Loucy (cell line): Measurements from ENCODE around the gene CLCN5.

Source experiments
- H2AFZ ChIP-seq: fragments of 200-600 bp; sonication (generic); 2 replicates; pipeline ENCODE4 v1.6.0; 2016; ENCODE audit warnings: antibody characterized with exemption, mild to moderate bottlenecking, low read length, moderate library complexity
- H3F3A ChIP-seq: fragments of 200-600 bp; 2 replicates; pipeline ENCODE4 v1.6.0; 2016; ENCODE audit warnings: antibody characterized with exemption, low read depth, mild to moderate bottlenecking
- H3K27me3 ChIP-seq: fragments of 200-600 bp; sonication (generic); 2 replicates; pipeline ENCODE4 v1.6.1; 2014; ENCODE audit warnings: low read length, mild to moderate bottlenecking; ENCODE audit not compliant: insufficient read depth, poor library complexity, severe bottlenecking
- H3K36me3 ChIP-seq: fragments of 200-600 bp; sonication (generic); 2 replicates; pipeline ENCODE4 v1.6.1; 2016; ENCODE audit warnings: low read length; ENCODE audit not compliant: insufficient read depth
- H3K4me1 ChIP-seq: fragments of 200-600 bp; sonication (generic); 2 replicates; pipeline ENCODE4 v1.5.1; 2014; ENCODE audit warnings: low read length, mild to moderate bottlenecking; ENCODE audit not compliant: insufficient read depth, poor library complexity, severe bottlenecking
- H3K4me2 ChIP-seq: fragments of 200-600 bp; sonication (generic); 2 replicates; pipeline ENCODE4 v1.6.0; 2014; ENCODE audit warnings: antibody characterized with exemption, low read length, low read depth, mild to moderate bottlenecking; ENCODE audit not compliant: poor library complexity, severe bottlenecking
- H3K4me3 ChIP-seq: fragments of 200-600 bp; sonication (generic); 2 replicates; pipeline ENCODE4 v1.5.1; 2014; ENCODE audit warnings: low read length, mild to moderate bottlenecking, mixed read lengths; ENCODE audit not compliant: poor library complexity, severe bottlenecking
- H3K79me2 ChIP-seq: fragments of 200-600 bp; sonication (generic); 2 replicates; pipeline ENCODE4 v1.6.1; 2014; ENCODE audit warnings: low read length; ENCODE audit not compliant: insufficient read depth
- H3K9ac ChIP-seq: fragments of 200-600 bp; sonication (generic); 2 replicates; pipeline ENCODE4 v1.6.0; 2014; ENCODE audit warnings: mild to moderate bottlenecking, low read depth, low read length, moderate library complexity; ENCODE audit not compliant: poor library complexity, severe bottlenecking
- H3K9me2 ChIP-seq: fragments of 200-600 bp; sonication (generic); replicated peaks from 2 replicates; pipeline ENCODE4 v1.6.1; 2016; ENCODE audit warnings: low read depth, low read length, mixed read lengths
- H3K9me3 ChIP-seq: fragments of 200-600 bp; sonication (generic); 2 replicates; pipeline ENCODE4 v1.6.1; 2014; ENCODE audit warnings: mild to moderate bottlenecking, antibody characterized with exemption, low read length, low read depth; ENCODE audit not compliant: insufficient read depth
- H4K20me1 ChIP-seq: fragments of 200-600 bp; sonication (generic); 2 replicates; pipeline ENCODE4 v1.6.0; 2014; ENCODE audit warnings: antibody characterized with exemption, low read length, mild to moderate bottlenecking; ENCODE audit not compliant: insufficient read depth, poor library complexity, severe bottlenecking
- EZH2phosphoT487 ChIP-seq: fragments of 200-600 bp; IDR thresholded peaks from 2 replicates; pipeline ENCODE4 v1.6.1; 2018; ENCODE audit warnings: antibody characterized with exemption, mild to moderate bottlenecking, moderate library complexity, borderline replicate concordance
- TF ChIP-seq, protein P1 (sequence below): fragments of 200-600 bp; sonication (generic); conservative IDR thresholded peaks from 2 replicates; pipeline ENCODE4 v1.5.1; 2014; ENCODE audit warnings: mild to moderate bottlenecking, antibody characterized with exemption, low read length

Gene CLCN5

DNA sequence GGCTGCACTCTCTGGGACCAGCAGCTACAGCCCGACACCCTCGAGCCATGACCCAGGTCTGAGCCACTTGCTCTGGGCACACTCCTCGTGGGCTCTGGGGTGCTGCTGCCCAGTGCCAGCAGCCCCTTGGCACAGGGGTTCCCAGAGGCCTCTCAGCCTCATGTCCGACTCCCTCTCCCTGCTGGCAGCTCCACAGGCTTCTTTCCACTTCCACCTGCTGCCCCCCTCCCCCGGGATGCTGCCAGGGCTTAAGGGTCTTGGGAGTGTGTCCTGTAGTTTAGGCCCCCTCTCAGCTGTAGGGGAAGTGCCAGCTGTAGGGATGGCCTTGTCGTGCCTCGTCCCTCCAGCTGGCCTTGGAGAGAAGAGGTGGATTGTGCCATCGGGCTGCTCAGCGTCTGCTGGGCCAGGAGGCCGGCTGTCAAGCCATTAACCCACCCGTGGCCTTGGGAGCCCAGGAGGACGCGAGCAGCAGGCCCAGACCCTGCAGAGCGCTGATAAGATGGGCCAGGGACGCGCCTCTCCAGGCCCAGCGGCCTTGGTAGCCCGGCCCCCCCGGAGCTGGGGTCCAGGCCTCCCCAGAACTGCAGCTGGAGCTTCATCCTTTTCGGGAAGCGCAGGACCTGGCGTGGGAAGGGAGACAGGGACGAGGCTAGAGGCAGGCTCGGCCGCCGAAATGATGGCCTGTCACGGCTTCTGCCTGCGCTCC, 44.1 kb upstream of the CLCN5 start:
- H3F3A ChIP-seq: no peaks in the 10 kb centered on the region

DNA sequence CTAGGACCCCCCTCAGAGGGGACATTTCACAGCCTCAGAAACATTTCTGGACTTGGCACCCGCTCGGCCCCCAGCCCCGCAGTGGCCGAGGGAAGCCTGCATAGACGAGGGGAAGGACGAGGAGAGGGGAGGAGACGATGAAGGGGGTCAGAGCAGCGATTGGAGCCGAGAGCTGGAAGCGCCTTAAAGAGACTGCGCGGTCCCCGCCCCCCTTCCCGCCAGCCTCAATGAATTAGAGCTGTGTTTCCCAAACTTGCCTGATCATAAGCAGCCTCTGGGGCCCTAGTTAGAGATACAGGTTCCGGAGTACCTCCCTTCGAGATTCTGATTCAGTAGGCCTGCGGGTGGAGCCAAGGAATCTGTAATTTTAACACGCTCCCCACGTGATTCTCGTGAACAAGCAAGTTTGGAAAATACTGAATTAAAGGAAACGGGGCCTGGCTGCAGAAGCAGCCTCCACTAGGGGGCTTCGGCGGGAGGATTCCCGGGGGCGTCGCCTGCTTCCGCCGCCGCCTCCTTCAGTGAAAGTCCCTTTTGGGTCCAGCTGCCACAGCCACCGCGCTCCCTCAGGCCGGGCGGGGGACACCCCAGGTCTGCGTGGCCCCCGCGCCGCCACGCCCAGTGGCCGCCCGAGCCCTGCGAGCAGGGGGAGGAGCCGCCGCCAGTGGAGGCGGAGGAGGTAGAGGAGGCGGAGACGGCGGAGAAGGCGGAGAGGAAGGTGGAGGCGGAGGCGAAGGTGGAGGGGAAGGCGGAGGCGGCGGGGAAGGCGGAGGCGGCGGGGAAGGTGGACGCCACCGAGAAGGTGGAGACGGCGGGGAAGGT, 43.4 kb upstream of the CLCN5 start, which contains the start of gene USP27X:
Gene USP27X, plus strand, starts transcription at position 651 of the 822 bp plus-strand sequence. CDS start 824 bp downstream, outside the sequence.
- Histone ChIP-seq H3K9me2 (no peaks in the 10 kb centered on the region), H3K4me1 (peaks cover 6% of the 10 kb centered on the region), H3K4me3 (peak within 1 kb of the TSS; percentile 76), H3K4me2 (peak within 1 kb of the TSS; percentile 88), H4K20me1 (no peaks in the 10 kb centered on the region), H3K79me2 (0 out of 2 replicates have a peak, but pooled peaks cover 4% of the 10 kb centered on the region), H3K36me3 (no peaks in the 10 kb centered on the region), H3K9ac (peak within 1 kb of the TSS; percentile 58), H3K27me3 (no peaks in the 10 kb centered on the region), H3K9me3 (no peaks in the 10 kb centered on the region), H3F3A (no peaks in the 10 kb centered on the region), H2AFZ (peak within 1 kb of the TSS; percentile 94)
- TF ChIP-seq, protein P1, sequence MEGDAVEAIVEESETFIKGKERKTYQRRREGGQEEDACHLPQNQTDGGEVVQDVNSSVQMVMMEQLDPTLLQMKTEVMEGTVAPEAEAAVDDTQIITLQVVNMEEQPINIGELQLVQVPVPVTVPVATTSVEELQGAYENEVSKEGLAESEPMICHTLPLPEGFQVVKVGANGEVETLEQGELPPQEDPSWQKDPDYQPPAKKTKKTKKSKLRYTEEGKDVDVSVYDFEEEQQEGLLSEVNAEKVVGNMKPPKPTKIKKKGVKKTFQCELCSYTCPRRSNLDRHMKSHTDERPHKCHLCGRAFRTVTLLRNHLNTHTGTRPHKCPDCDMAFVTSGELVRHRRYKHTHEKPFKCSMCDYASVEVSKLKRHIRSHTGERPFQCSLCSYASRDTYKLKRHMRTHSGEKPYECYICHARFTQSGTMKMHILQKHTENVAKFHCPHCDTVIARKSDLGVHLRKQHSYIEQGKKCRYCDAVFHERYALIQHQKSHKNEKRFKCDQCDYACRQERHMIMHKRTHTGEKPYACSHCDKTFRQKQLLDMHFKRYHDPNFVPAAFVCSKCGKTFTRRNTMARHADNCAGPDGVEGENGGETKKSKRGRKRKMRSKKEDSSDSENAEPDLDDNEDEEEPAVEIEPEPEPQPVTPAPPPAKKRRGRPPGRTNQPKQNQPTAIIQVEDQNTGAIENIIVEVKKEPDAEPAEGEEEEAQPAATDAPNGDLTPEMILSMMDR: peak; percentile 50
- TF ChIP-seq EZH2phosphoT487: no peak

More for the DNA sequence above, 44.1 kb upstream of the CLCN5 start:
- Histone ChIP-seq H3K9me2 (no peaks in the 10 kb centered on the region), H3K27me3 (no peaks in the 10 kb centered on the region), H3K36me3 (no peaks in the 10 kb centered on the region), H3K4me1 (peaks cover 6% of the 10 kb centered on the region), H3K4me2 (peak overlapping the region; percentile 88), H2AFZ (peak overlapping the region; percentile 94), H3K4me3 (peak overlapping the region; percentile 76), H3K9ac (peak overlapping the region; percentile 58), H3K79me2 (0 out of 2 replicates have a peak, but pooled peaks cover 4% of the 10 kb centered on the region), H4K20me1 (no peaks in the 10 kb centered on the region), H3K9me3 (no peaks in the 10 kb centered on the region)
- no peak for TF ChIP-seq EZH2phosphoT487
- TF ChIP-seq, protein P1: no peak

DNA sequence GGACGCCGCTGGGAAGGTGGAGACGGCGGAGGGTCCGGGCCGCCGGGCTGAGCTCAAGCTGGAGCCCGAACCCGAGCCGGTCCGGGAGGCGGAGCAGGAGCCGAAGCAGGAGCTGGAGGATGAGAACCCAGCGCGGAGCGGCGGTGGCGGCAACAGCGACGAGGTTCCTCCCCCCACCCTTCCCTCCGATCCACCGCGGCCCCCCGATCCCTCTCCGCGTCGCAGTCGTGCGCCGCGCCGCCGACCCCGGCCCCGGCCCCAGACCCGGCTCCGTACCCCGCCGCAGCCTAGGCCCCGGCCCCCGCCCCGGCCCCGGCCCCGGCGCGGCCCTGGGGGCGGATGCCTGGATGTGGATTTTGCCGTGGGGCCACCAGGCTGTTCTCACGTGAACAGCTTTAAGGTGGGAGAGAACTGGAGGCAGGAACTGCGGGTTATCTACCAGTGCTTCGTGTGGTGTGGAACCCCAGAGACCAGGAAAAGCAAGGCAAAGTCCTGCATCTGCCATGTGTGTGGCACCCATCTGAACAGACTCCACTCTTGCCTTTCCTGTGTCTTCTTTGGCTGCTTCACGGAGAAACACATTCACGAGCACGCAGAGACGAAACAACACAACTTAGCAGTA, 42.6 kb upstream of the CLCN5 start:
- H3F3A ChIP-seq: no peaks in the 10 kb centered on the region
- H3K9ac ChIP-seq: peak overlapping the region; percentile 58
- 0 out of 2 replicates have a peak, but pooled peaks cover 4% of the 10 kb centered on the region for H3K79me2 ChIP-seq
- no peaks in the 10 kb centered on the region for H3K9me2 ChIP-seq
- H4K20me1 ChIP-seq: no peaks in the 10 kb centered on the region
- no peaks in the 10 kb centered on the region for H3K9me3 ChIP-seq
- H3K4me1 ChIP-seq: peaks cover 6% of the 10 kb centered on the region
- no peaks in the 10 kb centered on the region for H3K27me3 ChIP-seq
- peak overlapping the region; percentile 94; the same call in 1 of the 2 replicates for H2AFZ ChIP-seq
- H3K4me2 ChIP-seq: peak overlapping the region; percentile 88
- no peaks in the 10 kb centered on the region for H3K36me3 ChIP-seq
- TF ChIP-seq, protein P1: no peak
- no peak for TF ChIP-seq EZH2phosphoT487
- peak overlapping the region; percentile 76 for H3K4me3 ChIP-seq
